Motor neuron (in vitro differentiated cells): ENCODE results near the gene ZNF689. TPM values are rescaled to one million over a fixed set of nuclear protein-coding genes. Genes with fewer than 3 reads are reported as not detected.
A peak's percentile ranks its signal among the peaks of the same experiment; 100 is the strongest.
"Not testable (repeated sequence)": the region's sequence is repeated elsewhere in the genome, so short reads cannot be mapped to it uniquely, and the experiment has no call there.

Source experiments
- ATAC-seq, 8 experiments: fragments of 200-7000 bp; cut with Tn5 transposase; replicated peaks in 6 of 8; 2 replicates each; pipeline ENCODE4 v1.8.0; 2021; ENCODE audit warnings: mild to moderate bottlenecking in 8 of 8, moderate library complexity in 8 of 8
- H3K27ac ChIP-seq, 2 donors: fragments of 250-450 bp; sonication (Bioruptor Pico); 2 replicates each; pipeline ENCODE4 v1.9.0; 2021; ENCODE audit warnings: antibody characterized with exemption in 2 of 2, mild to moderate bottlenecking in 2 of 2, moderate library complexity in 1 of 2
- H3K4me1 ChIP-seq, 2 donors: fragments of 250-450 bp; sonication (Bioruptor Pico); replicated peaks in 1 of 2; 2 replicates each; pipeline ENCODE4 v1.6.1; 2021; ENCODE audit warnings: antibody characterized with exemption in 2 of 2, mild to moderate bottlenecking in 2 of 2, moderate library complexity in 1 of 2
- H3K4me3 ChIP-seq, 5 donors: fragments of 250-450 bp; sonication (Bioruptor Pico); 2 replicates each; pipeline ENCODE4 v1.9.0; 2021; ENCODE audit warnings: antibody characterized with exemption in 5 of 5, mild to moderate bottlenecking in 5 of 5, moderate library complexity in 4 of 5
- WGBS, 10 experiments: fragments of 450-650 bp; shearing (Covaris generic); methylation state at CpG; one replicate each; pipeline ENCODE4 v1.0.0; 2022; 5-methylcytosine and 5-hydroxymethylcytosine counted together
- in situ Hi-C, 9 experiments: fragments of 400-800 bp; cut with MboI; loops; one replicate each; pipeline ENCODE4 v1.15.0; 2021; ENCODE audit warnings: low sequenced_read_pairs in 9 of 9, low pct_unique_long_range_greater_than_20kb in 2 of 9; ENCODE audit not compliant: unreplicated experiment in 9 of 9
- total RNA-seq, 8 experiments: library from RNA; unstranded; fragments of 300-600 nt; gene quantifications; 2 replicates each; pipeline versions ENCODE4 v1.2.3 to v1.2.4, GENCODE V29; 2022

Gene ZNF689
- total RNA-seq, 8 experiments from 2014 or later = 6.0 to 18.7 (median 10.1) TPM

- in situ Hi-C loops = no loop called here
- no peak for ATAC-seq
- Histone ChIP-seq H3K27ac (no peak overlapping the region), H3K4me1 (peaks cover 4 to 7% of the 10 kb centered on the region in 2 donors), H3K4me3 (no peak overlapping the region)
- WGBS, 10 experiments = 87 to 100% (median 93%) methylated on average over 1 to 13 of the region's 15 CpGs; no CpG with 5 or more reads in 4 of the 10 experiments
Observed at GRCh38 chr16:30605158-30605557, 5.0 kb downstream of the ZNF689 start.

- ATAC-seq = peak in 2 of 8 experiments; percentile 11 to 19
- Histone ChIP-seq H3K4me3 (no peak overlapping the region), H3K27ac (no peak overlapping the region), H3K4me1 (peaks cover 4 to 7% of the 10 kb centered on the region in 2 donors)
- 87 to 100% (median 94%) methylated on average over 1 to 6 of the region's 49 CpGs; no CpG with 5 or more reads in 5 of the 10 experiments for WGBS, 10 experiments
- in situ Hi-C loops = no loop called here
Observed at GRCh38 chr16:30604316-30604947, 5.8 kb downstream of the ZNF689 start.

- Histone ChIP-seq H3K4me3 (no peak overlapping the region), H3K4me1 (peaks cover 3% of the 10 kb centered on the region in 2 donors), H3K27ac (no peak overlapping the region)
- ATAC-seq = no peak
- 71 to 100% (median 93%) methylated on average over 1 to 6 of the region's 7 CpGs; no CpG with 5 or more reads in 4 of the 10 experiments for WGBS, 10 experiments
- in situ Hi-C loops = no loop called here
Observed at GRCh38 chr16:30603945-30604315, 6.3 kb downstream of the ZNF689 start.

GRCh38 chr16:30602616-30603277 is 7.4 kb downstream of the ZNF689 start:
- in situ Hi-C loops = no loop called here
- 0 to 90% (median 63%) methylated on average over 1 to 2 of the region's 4 CpGs; no CpG with 5 or more reads in 3 of the 10 experiments for WGBS, 10 experiments
- H3K27ac ChIP-seq = no peak overlapping the region

GRCh38 chr16:30601966-30602365 is 8.2 kb downstream of the ZNF689 start:
- ATAC-seq = no peak
- 78 to 100% (median 89%) methylated on average over 1 to 3 of the region's 4 CpGs; no CpG with 5 or more reads in 1 of the 10 experiments for WGBS, 10 experiments
- in situ Hi-C loops = no loop called here

More at GRCh38 chr16:30602616-30603277, 7.4 kb downstream of the ZNF689 start:
- Histone ChIP-seq H3K4me1 (no peaks in the 10 kb centered on the region), H3K4me3 (no peak overlapping the region)
- peak in 2 of 8 experiments; percentile 48 to 66 for ATAC-seq

GRCh38 chr16:30600929-30601328 is 9.3 kb downstream of the ZNF689 start:
- Histone ChIP-seq H3K4me3 (no peak overlapping the region), H3K27ac (no peak overlapping the region), H3K4me1 (no peaks in the 10 kb centered on the region)
- ATAC-seq = no peak
- WGBS, 10 experiments = 83 to 100% (median 94%) methylated on average over 1 to 2 of the region's 2 CpGs; no CpG with 5 or more reads in 3 of the 10 experiments
- in situ Hi-C loops = no loop called here

More at GRCh38 chr16:30601966-30602365, 8.2 kb downstream of the ZNF689 start:
- Histone ChIP-seq H3K4me3 (no peak overlapping the region), H3K4me1 (no peaks in the 10 kb centered on the region), H3K27ac (no peak overlapping the region)

GRCh38 chr16:30600215-30600614 is 10.0 kb downstream of the ZNF689 start:
- Histone ChIP-seq H3K4me3 (no peak overlapping the region), H3K4me1 (no peaks in the 10 kb centered on the region), H3K27ac (no peak overlapping the region)
- WGBS, 10 experiments = 89 to 100% (median 96%) methylated on average over 1 to 3 of the region's 3 CpGs; no CpG with 5 or more reads in 4 of the 10 experiments
- no peak for ATAC-seq
- in situ Hi-C loops = no loop called here

- in situ Hi-C loops = no loop called here
- 40 to 100% (median 88%) methylated on average over 1 to 4 of the region's 4 CpGs; no CpG with 5 or more reads in 2 of the 10 experiments for WGBS, 10 experiments
- no peak for ATAC-seq
- no peak overlapping the region for H3K27ac ChIP-seq
- no peak overlapping the region for H3K4me3 ChIP-seq
- H3K4me1 ChIP-seq = no peaks in the 10 kb centered on the region
Observed at GRCh38 chr16:30592871-30593270, 17.3 kb downstream of the ZNF689 start.

GRCh38 chr16:30590869-30591268 is 19.3 kb downstream of the ZNF689 start:
- WGBS, 10 experiments = 91 to 100% (median 98%) methylated on average over 1 to 8 of the region's 9 CpGs; no CpG with 5 or more reads in 5 of the 10 experiments
- ATAC-seq, H3K4me3 ChIP-seq, H3K4me1 ChIP-seq, H3K27ac ChIP-seq, in situ Hi-C loops: not testable (repeated sequence)

GRCh38 chr16:30589582-30589981 is 20.6 kb downstream of the ZNF689 start:
- H3K4me3 ChIP-seq, in situ Hi-C loops, H3K4me1 ChIP-seq, H3K27ac ChIP-seq, ATAC-seq: not testable (repeated sequence)
- 100% methylated on average over 1 to 2 of the region's 2 CpGs; no CpG with 5 or more reads in 5 of the 10 experiments for WGBS, 10 experiments

- Histone ChIP-seq H3K27ac (no peak overlapping the region), H3K4me1 (peaks cover 7 to 14% of the 10 kb centered on the region in 2 donors), H3K4me3 (no peak overlapping the region)
- WGBS, 10 experiments = 80 to 100% (median 96%) methylated on average over 1 to 2 of the region's 2 CpGs; no CpG with 5 or more reads in 6 of the 10 experiments
- ATAC-seq = no peak
- in situ Hi-C loops = no loop called here
Observed at GRCh38 chr16:30588651-30589050, 21.5 kb downstream of the ZNF689 start.

- Histone ChIP-seq H3K4me1 (peaks cover 7 to 14% of the 10 kb centered on the region in 2 donors), H3K27ac (peak within 1 kb of the TSS; percentile 78 to 87), H3K4me3 (peak within 1 kb of the TSS; percentile 55 to 81 (median 71))
- in situ Hi-C loops = no loop called here
- ATAC-seq = peak; percentile 96 to 99 (median 99)
- WGBS, 10 experiments = 0 to 56% (median 3%) methylated on average over 5 to 15 of the region's 50 CpGs; no CpG with 5 or more reads in 4 of the 10 experiments
Observed at GRCh38 chr16:30585400-30586191, 24.6 kb downstream of the ZNF689 start, which contains the start of gene ZNF785. TSS of gene ZNF785 (minus strand) at chr16:30585697. CDS start at chr16:30585611, 86 bp downstream.
